KMS-11 (cell line): ENCODE data around the gene CHMP6.

ENCODE experiments used
- H2AFZ ChIP-seq: fragments of 200-600 bp; sonication (generic); 2 replicates; pipeline ENCODE4 v1.6.1; 2016; ENCODE audit warnings: antibody characterized with exemption, mixed run types, low read depth
- H3K27ac ChIP-seq: fragments of 200-600 bp; sonication (generic); 2 replicates; pipeline ENCODE4 v1.6.1; 2016; ENCODE audit warnings: mild to moderate bottlenecking, mixed run types
- H3K27me3 ChIP-seq: fragments of 200-600 bp; sonication (generic); 2 replicates; pipeline ENCODE4 v1.6.1; 2017; ENCODE audit warnings: mild to moderate bottlenecking, low read depth, mixed run types, moderate library complexity; ENCODE audit not compliant: insufficient read depth
- H3K36me3 ChIP-seq: fragments of 200-600 bp; sonication (generic); 2 replicates; pipeline ENCODE4 v1.6.1; 2017; ENCODE audit warnings: mild to moderate bottlenecking, mixed run types; ENCODE audit not compliant: insufficient read depth
- H3K4me1 ChIP-seq: fragments of 200-600 bp; sonication (generic); 2 replicates; pipeline ENCODE4 v1.6.1; 2016; ENCODE audit warnings: mild to moderate bottlenecking, low read depth, mixed run types; ENCODE audit not compliant: poor library complexity, severe bottlenecking
- H3K4me2 ChIP-seq: fragments of 200-600 bp; sonication (generic); 2 replicates; pipeline ENCODE4 v1.7.0; 2016; ENCODE audit warnings: mild to moderate bottlenecking, mixed run types
- H3K4me3 ChIP-seq: fragments of 200-600 bp; sonication (generic); IDR thresholded peaks from 2 replicates; pipeline ENCODE4 v1.6.1; 2017; ENCODE audit warnings: low read depth, low read length, mixed read lengths; ENCODE audit not compliant: insufficient read depth
- H3K79me2 ChIP-seq: fragments of 200-600 bp; sonication (generic); 2 replicates; pipeline ENCODE4 v1.6.1; 2016; ENCODE audit warnings: low read depth, mixed run types; ENCODE audit not compliant: insufficient read depth
- H3K9ac ChIP-seq: fragments of 200-600 bp; sonication (generic); 2 replicates; pipeline ENCODE4 v1.6.1; 2016; ENCODE audit warnings: mild to moderate bottlenecking, mixed run types
- H4K20me1 ChIP-seq: fragments of 200-600 bp; sonication (generic); 2 replicates; pipeline ENCODE4 v1.6.1; 2016; ENCODE audit warnings: mild to moderate bottlenecking, mixed run types; ENCODE audit not compliant: insufficient read depth
- TF ChIP-seq, protein P1 (sequence below): fragments of 200-600 bp; sonication (generic); conservative IDR thresholded peaks from 2 replicates; pipeline ENCODE4 v1.6.1; 2017; ENCODE audit warnings: low read depth, mild to moderate bottlenecking, antibody characterized with exemption, low read length, moderate library complexity, mixed read lengths

CHMP6 gene

DNA sequence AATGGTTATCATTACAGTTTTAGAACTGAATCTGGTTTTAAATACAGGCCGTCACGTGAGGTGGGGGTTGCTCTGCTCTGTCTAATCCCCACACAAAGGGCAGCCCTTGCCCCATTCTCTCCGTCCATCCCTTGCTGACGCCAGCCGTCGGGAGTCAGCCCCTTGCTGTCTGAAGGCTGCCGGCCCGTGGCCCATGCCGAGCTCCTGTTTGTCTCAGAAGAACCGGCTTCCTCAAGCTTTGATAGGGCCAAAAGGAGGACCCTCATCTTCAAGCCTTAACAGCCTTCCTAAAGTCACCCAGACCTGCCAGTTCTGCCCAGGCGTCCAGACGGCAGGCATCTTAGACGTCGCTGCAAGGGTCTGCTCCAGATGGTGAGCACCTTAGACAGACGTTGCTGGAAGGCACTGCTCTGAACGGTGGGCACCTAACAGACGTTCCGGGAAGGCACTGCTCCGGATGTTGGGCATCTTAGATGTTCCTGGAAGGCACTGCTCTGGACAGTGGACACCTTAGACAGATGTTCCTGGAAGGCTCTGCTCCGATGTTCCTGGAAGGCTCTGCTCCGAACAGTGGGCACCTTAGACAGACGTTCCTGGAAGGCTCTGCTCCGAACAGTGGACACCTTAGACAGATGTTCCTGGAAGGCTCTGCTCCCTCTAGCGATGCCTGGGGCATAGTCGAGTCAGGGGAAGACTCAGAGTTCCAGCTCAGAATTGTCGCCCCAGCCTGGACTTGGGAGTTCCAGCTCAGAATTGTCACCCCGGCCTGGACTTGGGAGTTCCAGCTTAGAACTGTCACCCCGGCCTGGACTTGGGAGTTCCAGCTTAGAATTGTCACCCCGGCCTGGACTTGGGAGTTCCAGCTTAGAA lies 35.1 kb upstream of the CHMP6 start:
- no peak overlapping the region for H2AFZ ChIP-seq
- H3K27ac ChIP-seq: no peak overlapping the region
- no peak overlapping the region for H3K9ac ChIP-seq
- no peak overlapping the region for H3K4me2 ChIP-seq
- no peaks in the 10 kb centered on the region for H3K27me3 ChIP-seq
- H3K36me3 ChIP-seq: no peaks in the 10 kb centered on the region
- TF ChIP-seq, protein P1, sequence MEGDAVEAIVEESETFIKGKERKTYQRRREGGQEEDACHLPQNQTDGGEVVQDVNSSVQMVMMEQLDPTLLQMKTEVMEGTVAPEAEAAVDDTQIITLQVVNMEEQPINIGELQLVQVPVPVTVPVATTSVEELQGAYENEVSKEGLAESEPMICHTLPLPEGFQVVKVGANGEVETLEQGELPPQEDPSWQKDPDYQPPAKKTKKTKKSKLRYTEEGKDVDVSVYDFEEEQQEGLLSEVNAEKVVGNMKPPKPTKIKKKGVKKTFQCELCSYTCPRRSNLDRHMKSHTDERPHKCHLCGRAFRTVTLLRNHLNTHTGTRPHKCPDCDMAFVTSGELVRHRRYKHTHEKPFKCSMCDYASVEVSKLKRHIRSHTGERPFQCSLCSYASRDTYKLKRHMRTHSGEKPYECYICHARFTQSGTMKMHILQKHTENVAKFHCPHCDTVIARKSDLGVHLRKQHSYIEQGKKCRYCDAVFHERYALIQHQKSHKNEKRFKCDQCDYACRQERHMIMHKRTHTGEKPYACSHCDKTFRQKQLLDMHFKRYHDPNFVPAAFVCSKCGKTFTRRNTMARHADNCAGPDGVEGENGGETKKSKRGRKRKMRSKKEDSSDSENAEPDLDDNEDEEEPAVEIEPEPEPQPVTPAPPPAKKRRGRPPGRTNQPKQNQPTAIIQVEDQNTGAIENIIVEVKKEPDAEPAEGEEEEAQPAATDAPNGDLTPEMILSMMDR: no peak
- no peaks in the 10 kb centered on the region for H3K4me1 ChIP-seq
- no peaks in the 10 kb centered on the region for H3K79me2 ChIP-seq
- no peaks in the 10 kb centered on the region for H4K20me1 ChIP-seq
- H3K4me3 ChIP-seq: no peak overlapping the region

DNA sequence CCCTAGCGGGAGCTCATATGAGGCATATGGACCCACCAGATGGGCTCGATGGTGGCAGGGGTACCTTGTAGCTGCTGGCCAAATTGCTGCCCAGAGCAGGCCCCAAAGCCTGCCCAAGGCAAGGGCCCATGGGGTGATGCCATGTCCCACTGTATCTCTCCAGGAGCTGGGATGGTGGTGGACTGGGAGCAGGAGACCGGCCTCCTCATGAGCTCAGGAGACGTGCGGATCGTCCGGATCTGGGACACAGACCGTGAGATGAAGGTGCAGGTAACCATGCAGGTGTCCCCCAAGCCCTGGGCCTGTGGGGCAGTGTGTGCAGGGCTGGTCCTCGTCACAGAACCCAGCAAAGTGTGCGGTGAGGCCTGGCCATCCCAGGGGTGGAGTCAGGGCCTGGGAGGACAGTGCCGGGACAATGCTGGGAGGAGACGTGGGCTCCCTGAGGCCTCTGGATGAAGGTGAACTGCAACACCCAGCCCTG lies 34.1 kb upstream of the CHMP6 start:
- no peak overlapping the region for H3K9ac ChIP-seq
- TF ChIP-seq, protein P1: no peak

DNA sequence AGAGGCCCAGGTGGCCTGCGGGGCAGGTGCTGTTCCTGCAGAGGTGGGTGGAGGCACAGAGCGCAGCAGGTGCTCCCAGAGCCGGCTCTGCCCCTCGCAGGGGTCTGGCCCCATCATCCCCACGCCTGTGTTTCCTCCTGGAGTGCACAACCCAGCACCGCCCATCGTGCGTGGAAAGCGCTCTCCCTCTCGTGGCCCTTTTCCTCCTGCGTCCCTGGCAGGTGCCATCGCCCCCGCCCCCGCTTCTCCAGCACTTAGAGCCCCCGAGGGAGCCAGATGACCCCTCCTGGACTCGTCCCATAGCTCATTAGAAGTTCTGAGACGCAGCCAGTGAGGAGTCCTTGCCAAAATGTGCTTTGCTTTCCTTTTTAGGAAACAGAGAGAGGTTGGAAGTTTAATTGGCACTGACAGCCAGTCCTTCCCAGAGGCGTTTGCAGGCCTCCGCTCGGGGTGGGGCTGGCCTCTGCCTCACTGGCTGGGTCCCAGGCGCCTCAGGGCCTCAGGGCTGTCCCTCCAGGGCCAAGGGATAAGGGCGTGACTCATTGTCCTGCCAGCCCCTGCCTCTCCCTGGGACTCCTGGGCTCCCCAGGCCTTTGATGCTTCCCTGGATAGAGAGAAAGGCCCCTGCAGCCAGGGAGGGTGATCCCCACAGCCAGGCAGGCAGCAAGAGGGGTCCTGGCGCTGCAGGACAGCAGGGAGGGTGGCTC lies 32.2 kb upstream of the CHMP6 start:
- Histone ChIP-seq H3K27ac (no peak overlapping the region), H2AFZ (no peak overlapping the region), H3K9ac (no peak overlapping the region), H4K20me1 (no peaks in the 10 kb centered on the region), H3K79me2 (no peaks in the 10 kb centered on the region), H3K36me3 (no peaks in the 10 kb centered on the region), H3K4me1 (no peaks in the 10 kb centered on the region), H3K4me2 (no peak overlapping the region), H3K4me3 (no peak overlapping the region), H3K27me3 (no peaks in the 10 kb centered on the region)
- TF ChIP-seq, protein P1: no peak

More for the DNA sequence above, 34.1 kb upstream of the CHMP6 start:
- no peak overlapping the region for H3K27ac ChIP-seq
- no peak overlapping the region for H3K4me2 ChIP-seq
- H3K79me2 ChIP-seq: no peaks in the 10 kb centered on the region
- no peak overlapping the region for H3K4me3 ChIP-seq
- no peak overlapping the region for H2AFZ ChIP-seq
- H3K4me1 ChIP-seq: no peaks in the 10 kb centered on the region
- H3K36me3 ChIP-seq: no peaks in the 10 kb centered on the region
- no peaks in the 10 kb centered on the region for H3K27me3 ChIP-seq
- no peaks in the 10 kb centered on the region for H4K20me1 ChIP-seq

DNA sequence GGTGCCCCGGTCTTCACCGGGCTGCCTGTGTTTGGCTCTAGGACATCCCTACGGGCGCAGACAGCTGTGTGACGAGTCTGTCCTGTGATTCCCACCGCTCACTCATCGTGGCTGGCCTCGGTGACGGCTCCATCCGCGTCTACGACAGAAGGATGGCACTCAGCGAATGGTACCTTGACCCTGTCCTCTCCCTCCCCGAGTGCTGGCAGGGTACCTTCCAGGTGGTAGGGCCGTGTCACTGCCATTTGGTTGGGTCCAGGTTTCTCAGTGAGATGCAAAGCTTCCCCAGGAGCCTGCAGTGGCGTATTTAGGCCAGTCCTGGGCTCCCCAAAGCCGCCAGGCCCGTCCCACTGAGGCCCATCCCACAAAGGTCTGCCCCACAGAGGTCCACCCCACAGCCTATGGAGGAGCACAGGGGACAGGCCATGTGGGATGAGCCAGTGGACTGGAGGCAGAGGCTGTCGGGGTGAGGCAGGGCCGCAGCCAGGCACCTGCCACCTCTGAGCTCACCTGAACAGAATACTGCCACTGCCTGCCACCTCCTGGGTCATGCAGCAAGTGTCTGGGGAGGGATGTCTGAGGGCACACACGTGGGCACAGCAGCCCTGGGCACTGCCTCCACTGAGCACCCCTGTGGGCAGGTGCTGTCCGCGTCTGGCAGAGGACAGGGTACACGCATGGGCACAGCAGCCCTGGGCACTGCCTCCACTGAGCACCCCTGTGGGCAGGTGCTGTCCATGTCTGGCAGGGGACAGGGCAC lies 31.4 kb upstream of the CHMP6 start:
- no peaks in the 10 kb centered on the region for H4K20me1 ChIP-seq
- no peak overlapping the region for H2AFZ ChIP-seq
- no peaks in the 10 kb centered on the region for H3K36me3 ChIP-seq
- H3K4me2 ChIP-seq: no peak overlapping the region
- H3K27ac ChIP-seq: no peak overlapping the region
- no peak overlapping the region for H3K9ac ChIP-seq
- TF ChIP-seq, protein P1: no peak
- H3K4me3 ChIP-seq: no peak overlapping the region
- H3K4me1 ChIP-seq: no peaks in the 10 kb centered on the region
- no peaks in the 10 kb centered on the region for H3K79me2 ChIP-seq
- no peaks in the 10 kb centered on the region for H3K27me3 ChIP-seq
